GM23338 (cell line): ENCODE results near the gene C1orf21.

Experiments used
- EZH2 ChIP-seq: fragments of 200-600 bp; sonication (generic); IDR thresholded peaks from one replicate; pipeline ENCODE4 v1.8.0; 2017; ENCODE audit warnings: antibody characterized with exemption, mild to moderate bottlenecking, low read depth; ENCODE audit not compliant: unreplicated experiment
- EZH2phosphoT487 ChIP-seq: fragments of 200-600 bp; sonication (generic); IDR thresholded peaks from one replicate; pipeline ENCODE4 v1.8.1; 2018; ENCODE audit warnings: antibody characterized with exemption; ENCODE audit not compliant: unreplicated experiment
- JUNB ChIP-seq: IDR thresholded peaks from one replicate; pipeline ENCODE4 v1.6.1; 2016; ENCODE audit warnings: antibody characterized with exemption; ENCODE audit not compliant: unreplicated experiment
- NANOG ChIP-seq: IDR thresholded peaks from 2 replicates; pipeline ENCODE4 v1.6.1; 2016; ENCODE audit warnings: antibody characterized with exemption, borderline replicate concordance
- POLR2AphosphoS5 ChIP-seq: IDR thresholded peaks from 2 replicates; pipeline ENCODE4 v1.6.1; 2016; ENCODE audit warnings: antibody characterized with exemption, low read depth
- REST ChIP-seq: IDR thresholded peaks from one replicate; pipeline ENCODE4 v1.6.1; 2018; ENCODE audit warnings: antibody characterized with exemption; ENCODE audit not compliant: unreplicated experiment
- ZNF114 ChIP-seq: fragments of 250-450 bp; sonication (Bioruptor Pico); IDR thresholded peaks from 2 replicates; pipeline ENCODE4 v1.5.0; 2020; ENCODE audit warnings: mild to moderate bottlenecking, moderate library complexity
- ZNF331 ChIP-seq: fragments of 250-450 bp; sonication (Bioruptor Pico); IDR thresholded peaks from 2 replicates; pipeline ENCODE4 v1.5.0; 2020; ENCODE audit warnings: low read depth, mild to moderate bottlenecking, moderate library complexity
- TF ChIP-seq, protein P1 (sequence below), 2 experiments: fragments of 200-600 bp in 1 of 2; sonication (generic) in 1 of 2; conservative IDR thresholded peaks; 2 replicates each; pipeline versions ENCODE4 v1.5.1 to v1.6.1; 2016 to 2017; ENCODE audit warnings: antibody characterized with exemption in 2 of 2, low read depth in 2 of 2, mild to moderate bottlenecking in 2 of 2, moderate library complexity in 1 of 2
- TF ChIP-seq, protein P2 (sequence below): IDR thresholded peaks from 2 replicates; pipeline ENCODE4 v1.6.1; 2016; ENCODE audit warnings: antibody characterized with exemption

- TF ChIP-seq EZH2phosphoT487, result no peak
- TF ChIP-seq, protein P1, sequence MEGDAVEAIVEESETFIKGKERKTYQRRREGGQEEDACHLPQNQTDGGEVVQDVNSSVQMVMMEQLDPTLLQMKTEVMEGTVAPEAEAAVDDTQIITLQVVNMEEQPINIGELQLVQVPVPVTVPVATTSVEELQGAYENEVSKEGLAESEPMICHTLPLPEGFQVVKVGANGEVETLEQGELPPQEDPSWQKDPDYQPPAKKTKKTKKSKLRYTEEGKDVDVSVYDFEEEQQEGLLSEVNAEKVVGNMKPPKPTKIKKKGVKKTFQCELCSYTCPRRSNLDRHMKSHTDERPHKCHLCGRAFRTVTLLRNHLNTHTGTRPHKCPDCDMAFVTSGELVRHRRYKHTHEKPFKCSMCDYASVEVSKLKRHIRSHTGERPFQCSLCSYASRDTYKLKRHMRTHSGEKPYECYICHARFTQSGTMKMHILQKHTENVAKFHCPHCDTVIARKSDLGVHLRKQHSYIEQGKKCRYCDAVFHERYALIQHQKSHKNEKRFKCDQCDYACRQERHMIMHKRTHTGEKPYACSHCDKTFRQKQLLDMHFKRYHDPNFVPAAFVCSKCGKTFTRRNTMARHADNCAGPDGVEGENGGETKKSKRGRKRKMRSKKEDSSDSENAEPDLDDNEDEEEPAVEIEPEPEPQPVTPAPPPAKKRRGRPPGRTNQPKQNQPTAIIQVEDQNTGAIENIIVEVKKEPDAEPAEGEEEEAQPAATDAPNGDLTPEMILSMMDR (conservative IDR thresholded peaks at IDR 0.05; ENCODE audit: low read depth in 2 of 2), result no peak
- TF ChIP-seq REST, result no peak
- TF ChIP-seq EZH2, result no peak
- TF ChIP-seq POLR2AphosphoS5, result no peak
- TF ChIP-seq, protein P2, sequence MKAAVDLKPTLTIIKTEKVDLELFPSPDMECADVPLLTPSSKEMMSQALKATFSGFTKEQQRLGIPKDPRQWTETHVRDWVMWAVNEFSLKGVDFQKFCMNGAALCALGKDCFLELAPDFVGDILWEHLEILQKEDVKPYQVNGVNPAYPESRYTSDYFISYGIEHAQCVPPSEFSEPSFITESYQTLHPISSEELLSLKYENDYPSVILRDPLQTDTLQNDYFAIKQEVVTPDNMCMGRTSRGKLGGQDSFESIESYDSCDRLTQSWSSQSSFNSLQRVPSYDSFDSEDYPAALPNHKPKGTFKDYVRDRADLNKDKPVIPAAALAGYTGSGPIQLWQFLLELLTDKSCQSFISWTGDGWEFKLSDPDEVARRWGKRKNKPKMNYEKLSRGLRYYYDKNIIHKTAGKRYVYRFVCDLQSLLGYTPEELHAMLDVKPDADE, result no peak
- no peak for TF ChIP-seq JUNB
- no peak for TF ChIP-seq ZNF114 (CRISPR knock-in tag)
- no peak for TF ChIP-seq NANOG
- TF ChIP-seq ZNF331 (CRISPR knock-in tag), result no peak
Observed at GRCh38 chr1:184456189-184456588, 69.4 kb downstream of the C1orf21 start.
